MM.1S (cell line): ENCODE data around the gene TNNC2.
A peak's percentile ranks its signal among the peaks of the same experiment; 100 is the strongest.

ENCODE experiments used
- DNase-seq: peaks from one replicate; pipeline ENCODE4 v3.0.0-alpha.2; 2015
- H2AFZ ChIP-seq: fragments of 300-600 bp; sonication (generic); 2 replicates; pipeline ENCODE4 v1.6.0; 2016; ENCODE audit warnings: antibody characterized with exemption, low read length
- H3F3A ChIP-seq: fragments of 300-600 bp; sonication (generic); 2 replicates; pipeline ENCODE4 v1.6.1; 2016; ENCODE audit warnings: mild to moderate bottlenecking, antibody characterized with exemption, low read length, moderate library complexity, mixed read lengths; ENCODE audit not compliant: insufficient read depth
- H3K27ac ChIP-seq: fragments of 300-600 bp; sonication (generic); 2 replicates; pipeline ENCODE4 v1.5.1; 2016; ENCODE audit warnings: mild to moderate bottlenecking, low read length
- H3K27me3 ChIP-seq: fragments of 300-600 bp; sonication (generic); replicated peaks from 2 replicates; pipeline ENCODE4 v1.6.0; 2016; ENCODE audit warnings: low read length; ENCODE audit not compliant: insufficient read depth
- H3K36me3 ChIP-seq: fragments of 300-600 bp; sonication (generic); replicated peaks from 2 replicates; pipeline ENCODE4 v1.6.1; 2016; ENCODE audit warnings: mild to moderate bottlenecking, low read length, mixed read lengths; ENCODE audit not compliant: insufficient read depth
- H3K4me1 ChIP-seq: fragments of 300-600 bp; sonication (generic); 2 replicates; pipeline ENCODE4 v1.6.1; 2016; ENCODE audit warnings: low read length, mixed read lengths
- H3K4me2 ChIP-seq: fragments of 300-600 bp; sonication (generic); 2 replicates; pipeline ENCODE4 v1.6.0; 2016; ENCODE audit warnings: low read depth, low read length
- H3K4me3 ChIP-seq: fragments of 300-600 bp; sonication (generic); 2 replicates; pipeline ENCODE4 v1.5.1; 2016; ENCODE audit warnings: low read length, mixed read lengths
- H3K79me2 ChIP-seq: fragments of 300-600 bp; sonication (generic); 2 replicates; pipeline ENCODE4 v1.6.1; 2016; ENCODE audit warnings: mixed run types, low read length, mixed read lengths
- H3K9ac ChIP-seq: fragments of 300-600 bp; sonication (generic); 2 replicates; pipeline ENCODE4 v1.6.1; 2016; ENCODE audit warnings: low read length, mixed read lengths
- H3K9me2 ChIP-seq: fragments of 300-600 bp; sonication (generic); replicated peaks from 2 replicates; pipeline ENCODE4 v1.6.1; 2016; ENCODE audit warnings: mild to moderate bottlenecking, low read length, mixed read lengths; ENCODE audit not compliant: insufficient read depth
- H3K9me3 ChIP-seq: fragments of 300-600 bp; sonication (generic); replicated peaks from 2 replicates; pipeline ENCODE4 v1.6.1; 2016; ENCODE audit warnings: mild to moderate bottlenecking, low read length, mixed read lengths; ENCODE audit not compliant: insufficient read depth
- H4K20me1 ChIP-seq: fragments of 300-600 bp; sonication (generic); 2 replicates; pipeline ENCODE4 v1.6.1; 2016; ENCODE audit warnings: mild to moderate bottlenecking, low read length, moderate library complexity, mixed read lengths; ENCODE audit not compliant: insufficient read depth
- CTCF ChIP-seq: fragments of 300-600 bp; sonication (generic); IDR thresholded peaks from 2 replicates; pipeline ENCODE4 v1.5.1; 2016; ENCODE audit warnings: antibody characterized with exemption, low read length, mixed read lengths
- EZH2 ChIP-seq: fragments of 300-600 bp; sonication (generic); optimal IDR thresholded peaks from 2 replicates; pipeline ENCODE3; 2017; ENCODE audit warnings: low read depth, mild to moderate bottlenecking, antibody characterized with exemption, low read length, mixed read lengths
- EZH2phosphoT487 ChIP-seq: fragments of 300-600 bp; sonication (generic); IDR thresholded peaks from 2 replicates; pipeline ENCODE4 v1.6.1; 2018; ENCODE audit warnings: antibody characterized with exemption, low read length

Gene TNNC2

DNA sequence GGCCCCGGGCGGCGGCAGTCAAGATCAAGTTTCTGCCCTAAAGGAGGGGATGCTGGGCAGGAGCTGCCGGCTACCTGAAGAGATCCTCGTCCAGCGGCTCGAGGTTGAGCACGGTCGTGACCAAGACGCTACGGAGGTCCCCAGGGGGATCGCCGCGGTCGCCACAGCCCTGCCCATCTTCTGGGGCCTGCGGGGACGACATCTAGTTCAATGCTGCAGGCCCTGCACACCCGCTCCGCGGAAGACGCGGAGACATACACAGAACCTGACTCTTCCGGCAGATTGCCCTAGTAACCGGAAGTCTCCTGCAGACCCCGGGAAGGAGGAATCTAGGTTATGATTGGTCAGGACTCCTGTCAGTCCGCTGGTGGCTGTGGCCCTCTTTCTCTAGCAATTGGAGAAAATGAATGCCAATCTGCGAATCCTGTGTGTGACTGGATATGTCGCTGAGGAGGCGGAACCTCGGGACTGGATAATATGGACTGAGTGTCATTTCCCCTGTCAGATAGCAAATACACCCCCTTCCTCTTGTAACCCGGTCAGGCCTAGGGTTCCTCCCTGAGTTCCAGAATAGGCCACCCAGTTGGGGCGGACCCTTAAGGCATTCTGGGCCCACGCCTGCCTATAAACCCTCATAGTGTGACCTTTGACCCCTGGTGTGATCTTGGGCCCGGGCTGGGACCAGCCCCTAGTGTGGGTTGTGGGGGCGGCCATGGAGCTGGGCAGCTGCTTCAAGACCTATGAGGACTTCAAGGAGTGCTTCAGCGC is 30.2 kb upstream of the TNNC2 start, which contains the start of the genes ACOT8 and ZSWIM3:
Gene ACOT8, minus strand, starts transcription at position 279 of the 768 bp plus-strand sequence. Its CDS starts 77 bp downstream, at position 202.
Gene ZSWIM3, plus strand, starts transcription at position 501 of the 768 bp plus-strand sequence. Its CDS starts 212 bp downstream, at position 713.
- peak within 1 kb of the TSS; percentile 92 for H3K4me3 ChIP-seq
- H2AFZ ChIP-seq, result peak within 1 kb of the TSS; percentile 96
- H3K36me3 ChIP-seq, result no peaks in the 10 kb centered on the region
- peak within 1 kb of the TSS; percentile 81 for H3K9ac ChIP-seq
- H3F3A ChIP-seq, result no peaks in the 10 kb centered on the region
- no peaks in the 10 kb centered on the region for H4K20me1 ChIP-seq
- H3K27ac ChIP-seq, result peak within 1 kb of the TSS; percentile 47; the same call in 1 of the 2 replicates
- H3K4me2 ChIP-seq, result peak within 1 kb of the TSS; percentile 94
- peaks cover 6% of the 10 kb centered on the region for H3K4me1 ChIP-seq
- H3K9me2 ChIP-seq, result no peaks in the 10 kb centered on the region
- peaks cover 36% of the 10 kb centered on the region for H3K79me2 ChIP-seq
- no peaks in the 10 kb centered on the region for H3K27me3 ChIP-seq
- no peaks in the 10 kb centered on the region for H3K9me3 ChIP-seq
- DNase-seq, result peak; percentile 100
- TF ChIP-seq CTCF (no peak), EZH2phosphoT487 (no peak), EZH2 (no peak)

GRCh38 chr20:45853484-45853883 is 26.4 kb upstream of the TNNC2 start:
- Histone ChIP-seq H3K79me2 (peaks cover 30% of the 10 kb centered on the region), H3K36me3 (no peaks in the 10 kb centered on the region), H3K4me1 (peaks cover 5% of the 10 kb centered on the region), H3K9me2 (no peaks in the 10 kb centered on the region), H3F3A (no peaks in the 10 kb centered on the region), H3K27ac (no peak overlapping the region), H3K27me3 (no peaks in the 10 kb centered on the region), H3K4me3 (no peak overlapping the region), H3K4me2 (no peak overlapping the region), H2AFZ (no peak overlapping the region), H3K9me3 (no peaks in the 10 kb centered on the region), H3K9ac (no peak overlapping the region), H4K20me1 (no peaks in the 10 kb centered on the region)
- TF ChIP-seq EZH2, result no peak
- TF ChIP-seq EZH2phosphoT487, result no peak
- no peak for TF ChIP-seq CTCF
- no peak for DNase-seq

DNA sequence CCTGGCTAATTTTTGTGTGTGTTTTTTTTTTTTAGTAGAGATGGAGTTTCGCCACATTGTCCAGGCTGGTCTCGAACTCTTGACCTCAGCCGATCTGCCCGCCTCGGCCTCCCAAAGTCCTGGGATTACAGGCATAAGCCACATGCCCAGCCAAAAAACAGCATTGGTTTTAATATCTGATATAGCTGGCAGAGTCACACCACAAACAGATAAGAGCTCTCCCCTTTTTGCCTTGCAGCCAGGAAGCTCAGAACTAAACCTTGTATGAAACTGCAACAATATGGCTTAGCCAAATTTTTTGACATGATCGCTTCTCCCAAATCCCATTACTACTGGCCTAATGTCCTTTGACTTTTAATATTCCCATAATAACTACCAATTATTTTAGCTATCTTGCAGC is 25.2 kb upstream of the TNNC2 start:
- Histone ChIP-seq H3K9ac (no peak overlapping the region), H2AFZ (no peak overlapping the region), H3K36me3 (no peaks in the 10 kb centered on the region), H3K4me1 (no peaks in the 10 kb centered on the region; the same call in 1 of the 2 replicates), H3K9me3 (no peaks in the 10 kb centered on the region), H4K20me1 (no peaks in the 10 kb centered on the region), H3F3A (no peaks in the 10 kb centered on the region), H3K9me2 (no peaks in the 10 kb centered on the region), H3K79me2 (peaks cover 24% of the 10 kb centered on the region), H3K27ac (no peak overlapping the region), H3K4me2 (no peak overlapping the region), H3K4me3 (no peak overlapping the region), H3K27me3 (no peaks in the 10 kb centered on the region)
- DNase-seq, result no peak
- TF ChIP-seq EZH2phosphoT487, result no peak
- no peak for TF ChIP-seq EZH2
- TF ChIP-seq CTCF, result no peak
